ENCODE measurements around the gene CENPT. TPM values are rescaled to one million over a fixed set of nuclear protein-coding genes. Genes with fewer than 3 reads are reported as not detected.

Gene CENPT
- total and polyA plus RNA-seq, 2 of the 8 experiments (the other 6 are each of a cell fraction or from before 2014, with no cell fraction given), result 42.4 to 53.4 TPM

DNA sequence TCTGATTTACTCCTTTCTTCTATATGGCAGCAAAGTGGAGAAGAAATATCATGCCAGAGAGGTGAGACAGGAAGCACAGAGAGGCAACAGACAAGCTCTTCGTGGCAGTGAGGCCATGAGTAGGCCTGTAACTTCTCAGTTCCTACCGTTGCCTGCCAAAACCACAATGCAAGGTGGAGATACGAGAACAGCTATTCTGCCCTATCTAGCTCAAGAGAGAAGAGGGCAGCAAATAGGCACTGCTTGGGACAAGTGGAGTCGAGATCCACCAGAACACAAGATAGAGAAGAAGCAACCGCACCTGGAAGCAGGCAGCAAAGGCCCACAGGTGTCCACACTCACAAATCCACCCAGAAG lies 66.0 kb downstream of the CENPT start (continued):
- TF ChIP-seq TCF12 (IDR thresholded peaks at IDR 0.05; ENCODE audit: low read depth, low read length), result no peak
- TF ChIP-seq ZNF274 (IDR thresholded peaks at IDR 0.05; ENCODE audit: borderline replicate concordance, extremely low read depth, low read length), result no peak
